ENCODE data around the gene TNS3. TPM values are rescaled to one million over a fixed set of nuclear protein-coding genes. Genes with fewer than 3 reads are reported as not detected.

Gene TNS3
- total RNA-seq, 1 experiment from 2014 or later, result 135 TPM

GRCh38 chr7:47337531-47337930 lies 244.4 kb downstream of the TNS3 start:
- no peaks in the 10 kb centered on the region for H3K9me3 Mint-ChIP-seq (ENCODE audit: low read depth, unreplicated experiment)
- no peak overlapping the region for H3K27ac Mint-ChIP-seq (ENCODE audit: unreplicated experiment)
- CTCF ChIA-PET, result no interaction called here
- no peak for TF ChIP-seq CTCF (IDR thresholded peaks at IDR 0.05; ENCODE audit: unreplicated experiment)
- no TSS peak for BruUV-seq (replicated peaks)
- H3K4me1 Mint-ChIP-seq (ENCODE audit: low read depth, unreplicated experiment), result no peaks in the 10 kb centered on the region
- H3K36me3 Mint-ChIP-seq (ENCODE audit: insufficient read depth, unreplicated experiment), result peaks cover 27% of the 10 kb centered on the region
- DNase-seq, result no peak
- intact Hi-C loops (cut with micrococcal nuclease; ENCODE audit: unreplicated experiment), result no loop called here
- no peaks in the 10 kb centered on the region for H3K27me3 Mint-ChIP-seq (ENCODE audit: unreplicated experiment)
- no peak overlapping the region for H3K4me3 Mint-ChIP-seq (ENCODE audit: low read depth, unreplicated experiment)

DNA sequence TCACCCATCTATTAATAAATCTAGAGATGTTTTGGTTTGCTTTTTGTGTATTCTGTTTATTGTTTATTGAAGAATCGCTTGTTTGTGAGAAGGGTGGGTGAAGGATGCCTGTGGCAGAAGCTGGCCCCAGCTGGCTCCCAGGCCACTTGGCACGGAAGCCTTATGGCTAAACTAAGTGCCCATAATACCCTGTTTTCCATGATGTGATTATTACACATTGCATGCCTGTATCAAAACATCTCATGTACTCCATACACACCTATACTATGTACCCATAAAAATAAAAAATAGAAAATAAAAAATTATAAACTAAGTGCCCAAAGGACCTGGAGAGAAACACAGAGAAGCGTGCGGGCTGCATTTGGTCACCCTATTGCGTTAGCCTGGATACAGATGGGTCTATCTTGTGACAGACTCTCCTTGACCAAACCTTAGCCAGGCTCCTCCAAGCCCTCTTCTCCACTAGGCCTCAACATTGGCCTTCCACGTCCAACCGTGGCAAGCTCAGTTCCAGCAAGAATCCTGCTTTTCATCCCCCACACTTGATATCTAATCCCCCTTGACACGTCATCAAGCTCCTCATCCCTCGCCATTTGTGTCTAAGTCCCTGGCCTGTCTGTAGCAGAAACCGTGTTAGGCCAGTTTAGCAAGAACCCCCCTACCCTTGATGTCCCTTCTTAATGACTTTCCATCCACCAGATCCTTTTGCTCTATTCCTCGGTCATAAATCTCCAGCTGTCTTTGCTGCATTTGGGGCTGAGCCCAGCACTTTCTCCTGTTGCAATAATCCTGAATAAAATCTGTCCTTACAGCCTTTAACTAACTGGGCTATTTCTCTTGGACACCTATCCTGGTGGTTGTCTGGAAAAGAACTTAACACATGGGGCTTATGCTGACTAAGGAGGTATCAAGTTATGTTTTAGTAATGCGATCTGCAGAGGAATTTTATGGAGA lies 245.2 kb downstream of the TNS3 start:
- Mint-ChIP-seq H3K9me3 (ENCODE audit: low read depth, unreplicated experiment) (no peaks in the 10 kb centered on the region), H3K36me3 (ENCODE audit: insufficient read depth, unreplicated experiment) (peaks cover 27% of the 10 kb centered on the region), H3K27ac (ENCODE audit: unreplicated experiment) (no peak overlapping the region), H3K27me3 (ENCODE audit: unreplicated experiment) (no peaks in the 10 kb centered on the region), H3K4me3 (ENCODE audit: low read depth, unreplicated experiment) (no peak overlapping the region), H3K4me1 (ENCODE audit: low read depth, unreplicated experiment) (no peaks in the 10 kb centered on the region)
- BruUV-seq (replicated peaks), result no TSS peak
- intact Hi-C loops (cut with micrococcal nuclease; ENCODE audit: unreplicated experiment), result no loop called here
- CTCF ChIA-PET, result interaction anchor here (0.7 kb wide), 1 partner anchor 10 kb away, joined by 5 read pairs; no protein-coding TSS in a partner anchor
- TF ChIP-seq CTCF (IDR thresholded peaks at IDR 0.05; ENCODE audit: unreplicated experiment), result no peak
- no peak for DNase-seq

DNA sequence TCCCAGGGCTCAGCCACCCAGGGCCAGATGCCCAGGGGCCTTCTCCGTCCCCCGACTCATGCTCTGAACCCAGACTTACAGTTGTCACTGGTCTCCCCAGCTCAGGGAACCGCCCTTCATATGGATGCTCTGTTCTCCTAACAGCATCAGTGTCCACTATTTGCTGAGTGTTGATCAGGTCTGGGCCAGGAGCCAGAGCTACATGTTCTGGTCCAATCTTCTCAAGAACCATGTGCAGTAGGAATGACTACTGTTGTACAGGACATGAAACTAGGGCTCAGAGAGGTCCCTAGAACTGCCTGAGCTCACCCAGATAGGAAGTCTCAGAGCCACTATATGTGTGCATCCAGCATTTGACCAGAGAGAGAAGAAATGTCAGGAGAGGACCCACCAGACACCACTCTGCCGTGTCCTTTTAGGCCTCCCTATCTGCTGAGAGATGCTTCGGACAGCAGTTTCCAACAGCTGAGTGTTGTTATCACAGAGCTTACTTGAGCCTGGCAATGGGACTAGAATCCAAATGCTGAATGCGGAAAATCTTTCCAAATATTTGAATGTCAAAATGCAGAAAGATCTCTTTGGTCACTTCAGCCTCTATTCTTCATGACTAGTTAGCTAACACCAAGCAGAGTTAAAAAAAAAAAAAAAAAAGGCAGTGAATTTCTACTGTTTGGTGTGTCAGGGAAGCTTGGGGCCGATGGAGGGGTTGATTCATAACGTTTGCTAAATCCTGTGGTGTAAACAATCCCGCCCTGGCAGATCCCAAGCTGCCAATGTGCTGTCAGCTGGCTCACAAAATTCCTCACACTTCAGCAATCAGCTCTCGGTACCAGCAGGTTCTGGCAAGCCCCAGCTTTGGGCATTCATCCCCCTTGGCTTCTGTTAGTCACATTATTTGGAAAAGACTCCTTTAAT lies 246.1 kb downstream of the TNS3 start:
- H3K27me3 Mint-ChIP-seq (ENCODE audit: unreplicated experiment), result no peaks in the 10 kb centered on the region
- DNase-seq, result no peak
- H3K27ac Mint-ChIP-seq (ENCODE audit: unreplicated experiment), result no peak overlapping the region
- BruUV-seq (replicated peaks), result no TSS peak
- H3K4me1 Mint-ChIP-seq (ENCODE audit: low read depth, unreplicated experiment), result no peaks in the 10 kb centered on the region
- peaks cover 26% of the 10 kb centered on the region for H3K36me3 Mint-ChIP-seq (ENCODE audit: insufficient read depth, unreplicated experiment)
- H3K9me3 Mint-ChIP-seq (ENCODE audit: low read depth, unreplicated experiment), result no peaks in the 10 kb centered on the region
- no peak for TF ChIP-seq CTCF (IDR thresholded peaks at IDR 0.05; ENCODE audit: unreplicated experiment)
- CTCF ChIA-PET, result interaction anchor here (0.6 to 0.7 kb wide), 2 partner anchors 10 to 850 kb away, joined by 3 to 5 read pairs; no protein-coding TSS in a partner anchor
- intact Hi-C loops (cut with micrococcal nuclease; ENCODE audit: unreplicated experiment), result no loop called here
- no peak overlapping the region for H3K4me3 Mint-ChIP-seq (ENCODE audit: low read depth, unreplicated experiment)

DNA sequence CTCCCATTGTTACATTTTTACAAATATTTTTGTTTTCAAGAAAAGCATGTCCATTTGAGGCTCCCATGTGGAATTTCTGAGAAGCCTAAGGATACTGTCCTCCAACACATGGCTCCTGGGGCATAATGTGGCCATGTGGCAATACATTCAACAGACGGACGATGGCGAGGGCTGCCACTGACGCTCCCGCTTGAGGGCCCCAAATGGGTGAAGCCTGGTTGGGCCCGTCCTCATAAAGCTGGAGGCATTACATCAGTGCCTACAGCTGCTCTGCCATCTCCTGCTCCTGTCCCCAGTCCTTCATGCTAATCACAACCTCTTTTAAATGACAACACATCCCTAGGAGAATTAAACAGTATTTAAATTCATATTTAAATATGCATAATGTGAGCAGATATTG lies 246.8 kb downstream of the TNS3 start:
- intact Hi-C loops (cut with micrococcal nuclease; ENCODE audit: unreplicated experiment), result no loop called here
- H3K27ac Mint-ChIP-seq (ENCODE audit: unreplicated experiment), result no peak overlapping the region
- CTCF ChIA-PET, result interaction anchor here (0.7 kb wide), 1 partner anchor 20 kb away, joined by 3 read pairs; no protein-coding TSS in a partner anchor
- no peaks in the 10 kb centered on the region for H3K27me3 Mint-ChIP-seq (ENCODE audit: unreplicated experiment)
- no peak overlapping the region for H3K4me3 Mint-ChIP-seq (ENCODE audit: low read depth, unreplicated experiment)
- no TSS peak for BruUV-seq (replicated peaks)
- H3K9me3 Mint-ChIP-seq (ENCODE audit: low read depth, unreplicated experiment), result no peaks in the 10 kb centered on the region
- peaks cover 20% of the 10 kb centered on the region for H3K36me3 Mint-ChIP-seq (ENCODE audit: insufficient read depth, unreplicated experiment)
- no peaks in the 10 kb centered on the region for H3K4me1 Mint-ChIP-seq (ENCODE audit: low read depth, unreplicated experiment)
- DNase-seq, result no peak
- no peak for TF ChIP-seq CTCF (IDR thresholded peaks at IDR 0.05; ENCODE audit: unreplicated experiment)
